ENCODE measurements around the gene SH3TC2. TPM values are rescaled to one million over a fixed set of nuclear protein-coding genes. Genes with fewer than 3 reads are reported as not detected.

The SH3TC2 gene
- polyA plus RNA-seq, 1 of the 3 experiments (the other 2 are of a cell fraction) = 1.1 TPM

DNA sequence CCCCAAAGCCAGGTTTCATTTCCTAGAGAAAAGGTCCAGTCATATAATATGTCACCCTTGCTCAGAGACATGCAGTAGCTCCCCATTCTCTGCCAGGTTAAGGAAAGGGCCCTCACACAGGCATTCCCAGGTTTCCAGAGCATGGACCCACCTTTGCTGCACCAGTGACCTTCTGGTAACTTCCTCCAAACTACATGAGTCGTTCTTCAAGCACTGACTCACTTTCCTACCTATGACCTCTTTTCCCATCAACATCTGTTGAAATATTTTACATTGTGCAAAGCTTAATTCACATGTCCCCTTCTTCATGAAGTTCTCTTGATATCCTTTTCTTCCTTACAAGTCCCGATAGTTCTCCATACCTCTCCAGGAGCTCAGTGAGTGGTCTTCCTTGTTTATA lies 25.9 kb downstream of the SH3TC2 start:
- Histone ChIP-seq H3K9me3 (no peaks in the 10 kb centered on the region), H3K4me3 (ENCODE audit: low read depth in 2 of 2, low read length in 1 of 2) (no peak overlapping the region), H3K27me3 (ENCODE audit: insufficient read depth) (no peaks in the 10 kb centered on the region), H3K36me3 (replicated peaks in 1 of 2; ENCODE audit: control insufficient read depth in 1 of 2, insufficient read depth in 2 of 2, low read length in 1 of 2) (no peaks in the 10 kb centered on the region), H2AFZ (ENCODE audit: low read depth) (no peak overlapping the region), H3K9ac (no peak overlapping the region), H3F3A (replicated peaks; ENCODE audit: insufficient read depth) (no peaks in the 10 kb centered on the region), H3K27ac (ENCODE audit: low read depth in 2 of 2, low read length in 1 of 2) (no peak overlapping the region), H3K4me1 (ENCODE audit: control insufficient read depth in 1 of 2, insufficient read depth in 2 of 2, low read depth in 1 of 2, low read length in 1 of 2) (peaks cover 0 to 6% of the 10 kb centered on the region in 2 experiments; a peak in 2 of 4 replicates), H3K9me2 (no peaks in the 10 kb centered on the region), H4K20me1 (ENCODE audit: insufficient read depth) (no peaks in the 10 kb centered on the region), H3K4me2 (no peak overlapping the region), H3K79me2 (ENCODE audit: insufficient read depth) (no peaks in the 10 kb centered on the region)
- WGBS (ENCODE audit: low lambda C conversion rate) = 75% methylated on average over 2 of the region's 2 CpGs
- POLR2A ChIA-PET = no interaction called here
- no peak for DNase-seq
- CTCF ChIA-PET = interaction anchor here (0.9 to 20.7 kb wide), 20 partner anchors 9 to 593 kb away, joined by 3 to 618 read pairs (median 20); no protein-coding TSS in a partner anchor
- TF ChIP-seq, protein P1, sequence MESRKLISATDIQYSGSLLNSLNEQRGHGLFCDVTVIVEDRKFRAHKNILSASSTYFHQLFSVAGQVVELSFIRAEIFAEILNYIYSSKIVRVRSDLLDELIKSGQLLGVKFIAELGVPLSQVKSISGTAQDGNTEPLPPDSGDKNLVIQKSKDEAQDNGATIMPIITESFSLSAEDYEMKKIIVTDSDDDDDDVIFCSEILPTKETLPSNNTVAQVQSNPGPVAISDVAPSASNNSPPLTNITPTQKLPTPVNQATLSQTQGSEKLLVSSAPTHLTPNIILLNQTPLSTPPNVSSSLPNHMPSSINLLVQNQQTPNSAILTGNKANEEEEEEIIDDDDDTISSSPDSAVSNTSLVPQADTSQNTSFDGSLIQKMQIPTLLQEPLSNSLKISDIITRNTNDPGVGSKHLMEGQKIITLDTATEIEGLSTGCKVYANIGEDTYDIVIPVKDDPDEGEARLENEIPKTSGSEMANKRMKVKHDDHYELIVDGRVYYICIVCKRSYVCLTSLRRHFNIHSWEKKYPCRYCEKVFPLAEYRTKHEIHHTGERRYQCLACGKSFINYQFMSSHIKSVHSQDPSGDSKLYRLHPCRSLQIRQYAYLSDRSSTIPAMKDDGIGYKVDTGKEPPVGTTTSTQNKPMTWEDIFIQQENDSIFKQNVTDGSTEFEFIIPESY (IDR thresholded peaks at IDR 0.05; ENCODE audit: borderline replicate concordance, low read depth) = no peak
- TF ChIP-seq, protein P2, sequence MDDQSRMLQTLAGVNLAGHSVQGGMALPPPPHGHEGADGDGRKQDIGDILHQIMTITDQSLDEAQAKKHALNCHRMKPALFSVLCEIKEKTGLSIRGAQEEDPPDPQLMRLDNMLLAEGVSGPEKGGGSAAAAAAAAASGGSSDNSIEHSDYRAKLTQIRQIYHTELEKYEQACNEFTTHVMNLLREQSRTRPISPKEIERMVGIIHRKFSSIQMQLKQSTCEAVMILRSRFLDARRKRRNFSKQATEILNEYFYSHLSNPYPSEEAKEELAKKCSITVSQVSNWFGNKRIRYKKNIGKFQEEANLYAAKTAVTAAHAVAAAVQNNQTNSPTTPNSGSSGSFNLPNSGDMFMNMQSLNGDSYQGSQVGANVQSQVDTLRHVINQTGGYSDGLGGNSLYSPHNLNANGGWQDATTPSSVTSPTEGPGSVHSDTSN (IDR thresholded peaks at IDR 0.05) = no peak
- TF ChIP-seq TAF1 (IDR thresholded peaks at IDR 0.05; ENCODE audit: borderline replicate concordance, low read depth, low read length) (no peak), GABPA (IDR thresholded peaks at IDR 0.05; ENCODE audit: low read depth) (no peak), CHD2 (IDR thresholded peaks at IDR 0.05; ENCODE audit: low read length, partially characterized antibody) (no peak), ELF1 (IDR thresholded peaks at IDR 0.05) (no peak), NFIC (IDR thresholded peaks at IDR 0.05; ENCODE audit: borderline replicate concordance) (no peak), TEAD4 (IDR thresholded peaks at IDR 0.05; ENCODE audit: borderline replicate concordance, insufficient read depth) (no peak), RCOR1 (IDR thresholded peaks at IDR 0.05; ENCODE audit: low read length) (no peak), RXRA (IDR thresholded peaks at IDR 0.05; ENCODE audit: borderline replicate concordance, low read depth) (no peak), RAD21 (IDR thresholded peaks at IDR 0.05; ENCODE audit: low read length) (no peak), FOXM1 (IDR thresholded peaks at IDR 0.05; ENCODE audit: low read depth) (no peak), EZH2phosphoT487 (IDR thresholded peaks at IDR 0.05; ENCODE audit: borderline replicate concordance, low read depth) (no peak), POLR2AphosphoS5 (IDR thresholded peaks at IDR 0.05; ENCODE audit: low read depth, low read length) (no peak), JUND (IDR thresholded peaks at IDR 0.05) (no peak), EP300 (IDR thresholded peaks at IDR 0.05; ENCODE audit: borderline replicate concordance in 1 of 2, low read depth in 1 of 2, low read length in 1 of 2) (no peak), FOSL2 (IDR thresholded peaks at IDR 0.05; ENCODE audit: borderline replicate concordance, low read depth) (no peak)
- TF ChIP-seq, protein P3, sequence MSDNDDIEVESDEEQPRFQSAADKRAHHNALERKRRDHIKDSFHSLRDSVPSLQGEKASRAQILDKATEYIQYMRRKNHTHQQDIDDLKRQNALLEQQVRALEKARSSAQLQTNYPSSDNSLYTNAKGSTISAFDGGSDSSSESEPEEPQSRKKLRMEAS (IDR thresholded peaks at IDR 0.05; ENCODE audit: low read depth) = no peak
- TF ChIP-seq, protein P4, sequence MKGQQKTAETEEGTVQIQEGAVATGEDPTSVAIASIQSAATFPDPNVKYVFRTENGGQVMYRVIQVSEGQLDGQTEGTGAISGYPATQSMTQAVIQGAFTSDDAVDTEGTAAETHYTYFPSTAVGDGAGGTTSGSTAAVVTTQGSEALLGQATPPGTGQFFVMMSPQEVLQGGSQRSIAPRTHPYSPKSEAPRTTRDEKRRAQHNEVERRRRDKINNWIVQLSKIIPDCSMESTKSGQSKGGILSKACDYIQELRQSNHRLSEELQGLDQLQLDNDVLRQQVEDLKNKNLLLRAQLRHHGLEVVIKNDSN (IDR thresholded peaks at IDR 0.05; ENCODE audit: borderline replicate concordance, low read depth) = no peak
- TF ChIP-seq, protein P5, sequence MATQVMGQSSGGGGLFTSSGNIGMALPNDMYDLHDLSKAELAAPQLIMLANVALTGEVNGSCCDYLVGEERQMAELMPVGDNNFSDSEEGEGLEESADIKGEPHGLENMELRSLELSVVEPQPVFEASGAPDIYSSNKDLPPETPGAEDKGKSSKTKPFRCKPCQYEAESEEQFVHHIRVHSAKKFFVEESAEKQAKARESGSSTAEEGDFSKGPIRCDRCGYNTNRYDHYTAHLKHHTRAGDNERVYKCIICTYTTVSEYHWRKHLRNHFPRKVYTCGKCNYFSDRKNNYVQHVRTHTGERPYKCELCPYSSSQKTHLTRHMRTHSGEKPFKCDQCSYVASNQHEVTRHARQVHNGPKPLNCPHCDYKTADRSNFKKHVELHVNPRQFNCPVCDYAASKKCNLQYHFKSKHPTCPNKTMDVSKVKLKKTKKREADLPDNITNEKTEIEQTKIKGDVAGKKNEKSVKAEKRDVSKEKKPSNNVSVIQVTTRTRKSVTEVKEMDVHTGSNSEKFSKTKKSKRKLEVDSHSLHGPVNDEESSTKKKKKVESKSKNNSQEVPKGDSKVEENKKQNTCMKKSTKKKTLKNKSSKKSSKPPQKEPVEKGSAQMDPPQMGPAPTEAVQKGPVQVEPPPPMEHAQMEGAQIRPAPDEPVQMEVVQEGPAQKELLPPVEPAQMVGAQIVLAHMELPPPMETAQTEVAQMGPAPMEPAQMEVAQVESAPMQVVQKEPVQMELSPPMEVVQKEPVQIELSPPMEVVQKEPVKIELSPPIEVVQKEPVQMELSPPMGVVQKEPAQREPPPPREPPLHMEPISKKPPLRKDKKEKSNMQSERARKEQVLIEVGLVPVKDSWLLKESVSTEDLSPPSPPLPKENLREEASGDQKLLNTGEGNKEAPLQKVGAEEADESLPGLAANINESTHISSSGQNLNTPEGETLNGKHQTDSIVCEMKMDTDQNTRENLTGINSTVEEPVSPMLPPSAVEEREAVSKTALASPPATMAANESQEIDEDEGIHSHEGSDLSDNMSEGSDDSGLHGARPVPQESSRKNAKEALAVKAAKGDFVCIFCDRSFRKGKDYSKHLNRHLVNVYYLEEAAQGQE (IDR thresholded peaks at IDR 0.05; ENCODE audit: low read depth, low read length) = no peak

Data from SK-N-SH (cell line).